ENCODE data around the gene NEK6.

- TF ChIP-seq CTCF (IDR thresholded peaks at IDR 0.05; ENCODE audit: poor library complexity) (no peak), EZH2 (IDR thresholded peaks at IDR 0.05; ENCODE audit: borderline replicate concordance) (no peak), EZH2phosphoT487 (IDR thresholded peaks at IDR 0.05; ENCODE audit: low read depth, severe bottlenecking, unreplicated experiment) (no peak)
Observed at GRCh38 chr9:124354346-124355038, 96.7 kb downstream of the NEK6 start.

Data from hepatocyte (in vitro differentiated cells).